Right atrium auricular region (tissue), 2 donors: ENCODE results near the gene FBXO9. TPM values are rescaled to one million over a fixed set of nuclear protein-coding genes. Genes with fewer than 3 reads are reported as not detected.

Experiments used
- DNase-seq: peaks from one replicate; pipeline ENCODE4 v3.0.0-alpha.2; 2019; ENCODE audit warnings: low spot score
- H3K27ac ChIP-seq, 2 donors: fragments of 200-600 bp; sonication (generic); 1 replicate in 1 of 2; 2 replicates in 1 of 2; pipeline ENCODE4 v1.5.1; 2016 to 2019
- H3K27me3 ChIP-seq, 2 donors: fragments of 200-600 bp; sonication (generic); one replicate each; pipeline versions ENCODE4 v1.5.1 to v1.6.0; 2017 to 2019
- H3K36me3 ChIP-seq: fragments of 200-600 bp; sonication (generic); one replicate; pipeline ENCODE4 v1.5.1; 2016
- H3K4me1 ChIP-seq, 2 donors: fragments of 200-600 bp; sonication (generic); one replicate each; pipeline versions ENCODE4 v1.5.1 to v1.6.0; 2017 to 2019
- H3K4me3 ChIP-seq, 2 donors: fragments of 200-600 bp; sonication (generic); 1 replicate in 1 of 2; 2 replicates in 1 of 2; pipeline ENCODE4 v1.5.1; 2017 to 2019; ENCODE audit warnings: mild to moderate bottlenecking in 1 of 2, moderate library complexity in 1 of 2
- H3K9me3 ChIP-seq, 2 donors: fragments of 200-600 bp; sonication (generic); one replicate each; pipeline ENCODE4 v1.5.1; 2019
- total RNA-seq, 2 donors: library from RNA; depleted of rRNA; stranded (reverse); fragments of >200 nt; gene quantifications; one replicate each; pipeline ENCODE4 v1.1.0, GENCODE V29; 2016
- TF ChIP-seq, protein P1 (sequence below), 2 donors: fragments of 200-600 bp; sonication (generic); IDR thresholded peaks; one replicate each; pipeline ENCODE4 v1.5.1; 2019; ENCODE audit warnings: antibody characterized with exemption in 2 of 2

FBXO9 gene
- total RNA-seq, 2 donors from 2014 or later: 35.8 to 50.5 TPM

DNA sequence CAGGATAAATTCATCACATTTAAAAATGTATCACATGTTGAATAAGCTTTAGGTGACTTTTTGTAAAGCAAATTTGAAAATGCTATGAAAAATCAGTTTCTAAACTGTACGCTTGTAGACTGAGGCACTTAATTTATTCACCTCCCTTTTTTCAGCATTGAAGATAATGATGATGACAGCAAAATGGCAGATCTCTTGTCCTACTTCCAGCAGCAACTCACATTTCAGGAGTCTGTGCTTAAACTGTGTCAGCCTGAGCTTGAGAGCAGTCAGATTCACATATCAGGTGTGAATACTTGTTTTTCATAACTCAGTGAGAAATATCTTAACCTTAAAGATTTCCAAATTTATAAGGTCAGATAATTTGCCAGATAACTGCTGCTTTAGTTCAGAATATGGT lies 15.6 kb downstream of the FBXO9 start:
- no peak for DNase-seq
- Histone ChIP-seq H3K9me3 (no peaks in the 10 kb centered on the region), H3K36me3 (peaks cover 76% of the 10 kb centered on the region), H3K27ac (no peak overlapping the region), H3K27me3 (no peaks in the 10 kb centered on the region), H3K4me3 (no peak overlapping the region), H3K4me1 (no peaks in the 10 kb centered on the region)
- TF ChIP-seq, protein P1, sequence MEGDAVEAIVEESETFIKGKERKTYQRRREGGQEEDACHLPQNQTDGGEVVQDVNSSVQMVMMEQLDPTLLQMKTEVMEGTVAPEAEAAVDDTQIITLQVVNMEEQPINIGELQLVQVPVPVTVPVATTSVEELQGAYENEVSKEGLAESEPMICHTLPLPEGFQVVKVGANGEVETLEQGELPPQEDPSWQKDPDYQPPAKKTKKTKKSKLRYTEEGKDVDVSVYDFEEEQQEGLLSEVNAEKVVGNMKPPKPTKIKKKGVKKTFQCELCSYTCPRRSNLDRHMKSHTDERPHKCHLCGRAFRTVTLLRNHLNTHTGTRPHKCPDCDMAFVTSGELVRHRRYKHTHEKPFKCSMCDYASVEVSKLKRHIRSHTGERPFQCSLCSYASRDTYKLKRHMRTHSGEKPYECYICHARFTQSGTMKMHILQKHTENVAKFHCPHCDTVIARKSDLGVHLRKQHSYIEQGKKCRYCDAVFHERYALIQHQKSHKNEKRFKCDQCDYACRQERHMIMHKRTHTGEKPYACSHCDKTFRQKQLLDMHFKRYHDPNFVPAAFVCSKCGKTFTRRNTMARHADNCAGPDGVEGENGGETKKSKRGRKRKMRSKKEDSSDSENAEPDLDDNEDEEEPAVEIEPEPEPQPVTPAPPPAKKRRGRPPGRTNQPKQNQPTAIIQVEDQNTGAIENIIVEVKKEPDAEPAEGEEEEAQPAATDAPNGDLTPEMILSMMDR (IDR thresholded peaks at IDR 0.05): no peak

- H3K27me3 ChIP-seq: no peaks in the 10 kb centered on the region
- no peak for DNase-seq
- H3K27ac ChIP-seq: no peak overlapping the region
- no peak overlapping the region for H3K4me3 ChIP-seq
- no peaks in the 10 kb centered on the region for H3K4me1 ChIP-seq
- H3K36me3 ChIP-seq: peaks cover 63% of the 10 kb centered on the region
- TF ChIP-seq, protein P1 (IDR thresholded peaks at IDR 0.05): no peak
- no peaks in the 10 kb centered on the region for H3K9me3 ChIP-seq
These were observed 21.1 kb downstream of the FBXO9 start for GRCh38 chr6:53086302-53086701.

DNA sequence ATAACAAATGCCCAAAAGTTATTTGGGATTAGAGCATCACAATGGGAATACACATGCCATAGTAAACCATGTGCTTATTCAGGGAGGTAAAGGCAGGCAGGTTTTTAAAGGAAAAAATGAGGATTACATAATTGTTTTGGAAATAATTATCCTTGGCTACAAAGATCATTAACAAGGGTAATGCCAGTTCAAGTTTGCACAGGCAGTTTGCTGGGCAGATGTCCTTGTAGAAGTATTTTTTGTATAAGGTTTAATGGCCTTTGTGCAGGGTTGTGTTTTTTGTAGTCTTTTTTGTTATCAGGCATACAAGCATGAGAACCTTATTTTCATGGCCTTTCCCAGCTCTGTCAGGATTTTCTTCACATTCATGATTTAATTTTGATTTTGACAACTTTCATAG lies 24.7 kb downstream of the FBXO9 start:
- Histone ChIP-seq H3K27me3 (no peaks in the 10 kb centered on the region), H3K36me3 (peaks cover 55% of the 10 kb centered on the region), H3K4me1 (no peaks in the 10 kb centered on the region), H3K9me3 (no peaks in the 10 kb centered on the region), H3K27ac (no peak overlapping the region), H3K4me3 (no peak overlapping the region)
- TF ChIP-seq, protein P1 (IDR thresholded peaks at IDR 0.05): no peak
- no peak for DNase-seq

DNA sequence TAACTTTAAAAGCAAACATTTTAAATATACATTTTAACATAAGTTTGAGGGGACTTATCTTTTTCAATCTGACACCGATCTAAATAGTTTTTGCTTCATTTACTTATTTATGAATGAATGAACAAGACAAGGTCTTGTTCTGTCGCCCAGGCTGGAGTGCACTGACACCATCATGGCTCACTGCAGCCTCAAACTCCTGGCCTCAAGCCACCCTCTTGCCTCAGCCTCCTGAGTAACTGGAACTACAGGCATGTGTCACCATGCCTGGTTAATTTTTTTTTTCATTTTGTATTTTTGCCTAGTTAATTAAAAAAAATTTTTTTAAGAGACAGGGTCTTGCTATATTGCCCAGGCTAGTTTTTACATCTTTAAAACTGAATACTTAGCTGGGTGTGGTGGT lies 25.4 kb downstream of the FBXO9 start:
- TF ChIP-seq, protein P1 (IDR thresholded peaks at IDR 0.05): no peak
- H3K27ac ChIP-seq: no peak overlapping the region
- DNase-seq: no peak
- H3K9me3 ChIP-seq: no peaks in the 10 kb centered on the region
- H3K4me1 ChIP-seq: no peaks in the 10 kb centered on the region
- H3K36me3 ChIP-seq: peaks cover 58% of the 10 kb centered on the region
- H3K4me3 ChIP-seq: no peak overlapping the region
- H3K27me3 ChIP-seq: no peaks in the 10 kb centered on the region

DNA sequence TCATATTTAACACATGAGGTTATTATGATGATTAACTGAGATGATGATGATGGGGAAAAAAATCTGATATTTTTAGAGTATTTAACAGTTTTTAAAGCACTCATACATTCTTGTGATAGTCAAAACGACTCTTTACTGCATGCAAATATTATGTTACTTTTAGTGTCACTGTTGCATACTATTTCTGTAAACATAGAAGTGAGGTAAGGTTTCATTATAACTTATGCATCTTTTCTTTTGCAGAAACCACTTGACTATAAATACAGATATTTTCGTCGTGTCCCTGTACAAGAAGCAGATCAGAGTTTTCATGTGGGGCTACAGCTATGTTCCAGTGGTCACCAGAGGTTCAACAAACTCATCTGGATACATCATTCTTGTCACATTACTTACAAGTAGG lies 30.1 kb downstream of the FBXO9 start:
- TF ChIP-seq, protein P1 (IDR thresholded peaks at IDR 0.05): no peak
- no peaks in the 10 kb centered on the region for H3K27me3 ChIP-seq
- no peak overlapping the region for H3K4me3 ChIP-seq
- DNase-seq: no peak
- H3K27ac ChIP-seq: no peak overlapping the region
- H3K4me1 ChIP-seq: no peaks in the 10 kb centered on the region
- peaks cover 78% of the 10 kb centered on the region for H3K36me3 ChIP-seq
- H3K9me3 ChIP-seq: no peaks in the 10 kb centered on the region

GRCh38 chr6:53095716-53096115 lies 30.5 kb downstream of the FBXO9 start:
- no peaks in the 10 kb centered on the region for H3K9me3 ChIP-seq
- H3K36me3 ChIP-seq: peaks cover 78% of the 10 kb centered on the region
- H3K27me3 ChIP-seq: no peaks in the 10 kb centered on the region
- H3K4me3 ChIP-seq: no peak overlapping the region
- no peaks in the 10 kb centered on the region for H3K4me1 ChIP-seq
- DNase-seq: no peak
- TF ChIP-seq, protein P1 (IDR thresholded peaks at IDR 0.05): no peak
- H3K27ac ChIP-seq: no peak overlapping the region
